ENCODE data around the gene PKMYT1.

- TF ChIP-seq PBX3 (IDR thresholded peaks at IDR 0.05) (no peak), CHD2 (IDR thresholded peaks at IDR 0.05; ENCODE audit: low read length, partially characterized antibody) (no peak), SMC3 (IDR thresholded peaks at IDR 0.05; ENCODE audit: low read depth, low read length) (no peak), FOXM1 (IDR thresholded peaks at IDR 0.05; ENCODE audit: low read depth) (no peak), RAD21 (IDR thresholded peaks at IDR 0.05; ENCODE audit: low read length) (no peak), SIN3A (IDR thresholded peaks at IDR 0.05; ENCODE audit: borderline replicate concordance, low read depth, low read length) (no peak), EP300 (IDR thresholded peaks at IDR 0.05; ENCODE audit: borderline replicate concordance in 1 of 2, low read depth in 1 of 2, low read length in 1 of 2) (no peak), NFIC (IDR thresholded peaks at IDR 0.05; ENCODE audit: borderline replicate concordance) (no peak), TAF1 (IDR thresholded peaks at IDR 0.05; ENCODE audit: borderline replicate concordance, low read depth, low read length) (no peak), GABPA (IDR thresholded peaks at IDR 0.05; ENCODE audit: low read depth) (no peak)
- TF ChIP-seq, protein P1, sequence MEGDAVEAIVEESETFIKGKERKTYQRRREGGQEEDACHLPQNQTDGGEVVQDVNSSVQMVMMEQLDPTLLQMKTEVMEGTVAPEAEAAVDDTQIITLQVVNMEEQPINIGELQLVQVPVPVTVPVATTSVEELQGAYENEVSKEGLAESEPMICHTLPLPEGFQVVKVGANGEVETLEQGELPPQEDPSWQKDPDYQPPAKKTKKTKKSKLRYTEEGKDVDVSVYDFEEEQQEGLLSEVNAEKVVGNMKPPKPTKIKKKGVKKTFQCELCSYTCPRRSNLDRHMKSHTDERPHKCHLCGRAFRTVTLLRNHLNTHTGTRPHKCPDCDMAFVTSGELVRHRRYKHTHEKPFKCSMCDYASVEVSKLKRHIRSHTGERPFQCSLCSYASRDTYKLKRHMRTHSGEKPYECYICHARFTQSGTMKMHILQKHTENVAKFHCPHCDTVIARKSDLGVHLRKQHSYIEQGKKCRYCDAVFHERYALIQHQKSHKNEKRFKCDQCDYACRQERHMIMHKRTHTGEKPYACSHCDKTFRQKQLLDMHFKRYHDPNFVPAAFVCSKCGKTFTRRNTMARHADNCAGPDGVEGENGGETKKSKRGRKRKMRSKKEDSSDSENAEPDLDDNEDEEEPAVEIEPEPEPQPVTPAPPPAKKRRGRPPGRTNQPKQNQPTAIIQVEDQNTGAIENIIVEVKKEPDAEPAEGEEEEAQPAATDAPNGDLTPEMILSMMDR (IDR thresholded peaks at IDR 0.05) = no peak
- TF ChIP-seq, protein P2, sequence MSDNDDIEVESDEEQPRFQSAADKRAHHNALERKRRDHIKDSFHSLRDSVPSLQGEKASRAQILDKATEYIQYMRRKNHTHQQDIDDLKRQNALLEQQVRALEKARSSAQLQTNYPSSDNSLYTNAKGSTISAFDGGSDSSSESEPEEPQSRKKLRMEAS (IDR thresholded peaks at IDR 0.05; ENCODE audit: low read depth) = no peak
Observed at GRCh38 chr16:2976673-2977072, 3.6 kb downstream of the PKMYT1 start.

Data from SK-N-SH (cell line).